ENCODE measurements around the gene CCDC39. TPM values are rescaled to one million over a fixed set of nuclear protein-coding genes. Genes with fewer than 3 reads are reported as not detected.

The CCDC39 gene

DNA sequence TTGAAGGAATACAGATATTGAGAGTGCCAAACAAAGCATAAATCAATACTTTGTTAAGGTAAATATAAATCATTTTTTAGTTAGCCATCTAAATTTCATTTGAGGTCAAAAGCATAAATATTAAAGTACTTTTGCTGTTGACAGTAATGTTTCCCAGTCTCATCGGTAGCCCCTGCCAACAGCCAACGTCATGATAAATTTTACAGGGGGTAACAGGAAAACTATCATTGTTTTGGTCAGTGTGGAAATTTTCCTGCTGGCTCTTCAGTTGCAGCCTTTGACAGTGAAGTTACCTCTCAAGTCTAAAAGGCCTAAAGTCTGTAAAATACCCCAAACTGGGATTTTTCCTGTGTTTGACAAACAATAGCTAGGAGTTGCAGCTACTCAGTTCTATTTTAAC, 114.6 kb downstream of the CCDC39 start:
- H4K91ac ChIP-seq (ENCODE audit: low read depth, low read length, poor library complexity) = no peak overlapping the region
- H3K27ac ChIP-seq (replicated peaks; ENCODE audit: low read length) = no peak overlapping the region
- no peak overlapping the region for H2AFZ ChIP-seq (ENCODE audit: low read length)
- no peak overlapping the region for H3K23ac ChIP-seq (ENCODE audit: low read depth, low read length, poor library complexity)
- no peak overlapping the region for H2BK12ac ChIP-seq (ENCODE audit: low read length)
- no peak overlapping the region for H2BK15ac ChIP-seq (ENCODE audit: low read length)
- H3K18ac ChIP-seq (ENCODE audit: low read length) = no peak overlapping the region
- no peak overlapping the region for H4K8ac ChIP-seq (ENCODE audit: low read depth, low read length)
- H3K79me1 ChIP-seq (ENCODE audit: low read depth, low read length) = no peaks in the 10 kb centered on the region
- H3K14ac ChIP-seq (ENCODE audit: low read length) = no peak overlapping the region
- H3K36me3 ChIP-seq (replicated peaks in 1 of 2; ENCODE audit: control insufficient read depth in 2 of 2, insufficient read depth in 2 of 2, low read length in 2 of 2) = no peaks in the 10 kb centered on the region
- no peak overlapping the region for H3K4ac ChIP-seq (ENCODE audit: low read length)
- no CpG with 5 or more reads among the region's 2 CpGs for WGBS, 2 donors (ENCODE audit: extremely low coverage in 2 of 2, insufficient read length in 2 of 2, insufficient replicate concordance in 1 of 2)
- no peak for DNase-seq (ENCODE audit: low spot score)
- H2BK5ac ChIP-seq (ENCODE audit: low read length) = no peak overlapping the region
- no peak overlapping the region for H3K4me3 ChIP-seq (ENCODE audit: low read length in 2 of 2)
- H3K9me3 ChIP-seq (replicated peaks in 1 of 2; ENCODE audit: control insufficient read depth in 2 of 2, insufficient read depth in 1 of 2, low read depth in 1 of 2, low read length in 2 of 2) = no peaks in the 10 kb centered on the region
- no peak overlapping the region for H3K4me2 ChIP-seq (ENCODE audit: insufficient read depth, low read length, poor library complexity, severe bottlenecking)
- no peak overlapping the region for H3K9ac ChIP-seq (ENCODE audit: low read depth, low read length, poor library complexity)
- H3K4me1 ChIP-seq (ENCODE audit: control insufficient read depth in 2 of 2, insufficient read depth in 1 of 2, low read depth in 1 of 2, low read length in 2 of 2) = peaks cover 0 to 2% of the 10 kb centered on the region in 2 donors
- no peak overlapping the region for H2BK120ac ChIP-seq (ENCODE audit: low read depth, low read length)
- no peak overlapping the region for H2AK5ac ChIP-seq (ENCODE audit: low read depth, low read length)
- H3K27me3 ChIP-seq (ENCODE audit: control insufficient read depth in 3 of 3, insufficient read depth in 3 of 3, low read depth in 1 of 3, low read length in 3 of 3) = peaks cover 0 to 3% (median 0%) of the 10 kb centered on the region in 3 experiments

Small RNA genes lying within 50 kb of the gene (small RNA-seq; reads per million reads assigned to genes)
- not detected for gene AC068298.1 (ENCODE audit: insufficient read depth)
- not detected for gene RNU6-486P (ENCODE audit: insufficient read depth)
